ENCODE measurements around the gene FBXO11. TPM values are rescaled to one million over a fixed set of nuclear protein-coding genes. Genes with fewer than 3 reads are reported as not detected.
"Not testable (repeated sequence)": the region's sequence is repeated elsewhere in the genome, so short reads cannot be mapped to it uniquely, and the experiment has no call there.

The FBXO11 gene
- total and polyA plus RNA-seq, 4 experiments from 2014 or later, result 4.7 to 87.3 (median 48.9) TPM

DNA sequence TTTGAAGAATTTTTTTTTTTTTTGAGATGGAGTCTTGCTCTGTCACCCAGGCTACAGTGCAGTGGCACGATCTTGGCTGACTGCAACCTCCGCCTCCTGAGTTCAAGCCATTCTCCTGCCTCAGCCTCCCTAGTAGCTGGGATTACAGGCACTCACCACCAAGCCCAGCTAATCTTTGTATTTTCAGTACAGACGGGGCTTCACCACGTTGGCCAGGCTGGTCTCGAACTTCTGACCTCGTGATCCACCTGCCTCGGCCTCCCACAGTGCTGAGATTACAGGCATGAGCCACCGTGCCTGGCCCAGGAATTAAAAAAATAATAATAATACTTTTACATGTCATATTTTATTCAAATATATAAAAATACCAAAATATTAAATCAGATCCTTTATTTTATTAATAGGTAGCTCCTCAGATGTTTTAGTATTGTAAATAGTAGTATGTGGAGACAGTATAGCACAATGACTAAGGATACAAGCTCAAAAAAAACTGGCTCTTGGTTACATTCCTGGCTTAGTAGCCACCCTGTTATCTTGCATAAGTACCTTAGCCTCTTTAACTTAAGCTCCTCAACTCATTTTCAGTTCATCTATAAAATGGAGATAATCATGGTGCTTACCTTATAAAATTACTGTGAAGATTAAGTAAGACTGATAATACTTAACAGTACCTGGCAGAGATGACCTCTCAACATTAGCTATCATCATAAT lies 53.1 kb downstream of the FBXO11 start:
- H3K9me3 ChIP-seq (ENCODE audit: control insufficient read depth in 1 of 2, low read length in 2 of 2); H3K27ac ChIP-seq (ENCODE audit: low read depth, low read length); intact Hi-C loops (cut with micrococcal nuclease); POLR2A ChIA-PET (ENCODE audit: partially characterized antibody); DNase-seq; H3K36me3 Mint-ChIP-seq; CTCF ChIA-PET (ENCODE audit: partially characterized antibody); H3K27me3 Mint-ChIP-seq; H3K27ac Mint-ChIP-seq; H3K4me3 ChIP-seq (ENCODE audit: low read length in 2 of 2); H3K4me3 Mint-ChIP-seq; H3K36me3 ChIP-seq (ENCODE audit: insufficient read depth, low read length); H3K27me3 ChIP-seq (ENCODE audit: insufficient read depth, low read length); H3K9me3 Mint-ChIP-seq: not testable (repeated sequence)
- peaks cover 40 to 67% (median 55%) of the 10 kb centered on the region in 4 donors for H3K4me1 Mint-ChIP-seq
- H3K4me1 ChIP-seq (ENCODE audit: insufficient read depth, low read length), result peaks cover 24% of the 10 kb centered on the region

- intact Hi-C loops (cut with micrococcal nuclease), result no loop called here
- peak overlapping the region in 2 of 7 donors; percentile 57 to 74 for H3K27ac Mint-ChIP-seq
- no peak for DNase-seq
- no peaks in the 10 kb centered on the region for H3K36me3 ChIP-seq (ENCODE audit: insufficient read depth, low read length)
- peaks cover 30 to 65% (median 43%) of the 10 kb centered on the region in 4 donors for H3K4me1 Mint-ChIP-seq
- peaks cover 5% of the 10 kb centered on the region for H3K4me1 ChIP-seq (ENCODE audit: insufficient read depth, low read length)
- no peaks in the 10 kb centered on the region for H3K27me3 ChIP-seq (ENCODE audit: insufficient read depth, low read length)
- peaks cover 0 to 10% of the 10 kb centered on the region in 2 donors for H3K36me3 Mint-ChIP-seq
- POLR2A ChIA-PET (ENCODE audit: partially characterized antibody), result no interaction called here
- peaks cover 0 to 2% (median 0%) of the 10 kb centered on the region in 8 donors for H3K9me3 Mint-ChIP-seq
- peak overlapping the region in 2 of 8 donors; percentile 16 to 33 for H3K4me3 Mint-ChIP-seq
- CTCF ChIA-PET (ENCODE audit: partially characterized antibody), result interaction anchor here (0.7 to 1.4 kb wide), 3 partner anchors 8 to 11 kb away, joined by 3 read pairs; no protein-coding TSS in a partner anchor
- no peaks in the 10 kb centered on the region for H3K27me3 Mint-ChIP-seq
- no peak overlapping the region for H3K27ac ChIP-seq (ENCODE audit: low read depth, low read length)
- H3K9me3 ChIP-seq (ENCODE audit: control insufficient read depth in 1 of 2, low read length in 2 of 2), result no peaks in the 10 kb centered on the region
- H3K4me3 ChIP-seq (ENCODE audit: low read length in 2 of 2), result no peak overlapping the region
These were observed 56.1 kb downstream of the FBXO11 start for GRCh38 chr2:47850198-47850597.

- H3K27me3 Mint-ChIP-seq, result no peaks in the 10 kb centered on the region
- no peak for DNase-seq
- H3K9me3 Mint-ChIP-seq, result peaks cover 0 to 2% (median 0%) of the 10 kb centered on the region in 8 donors
- peaks cover 0 to 10% of the 10 kb centered on the region in 2 donors for H3K36me3 Mint-ChIP-seq
- H3K9me3 ChIP-seq (ENCODE audit: control insufficient read depth in 1 of 2, low read length in 2 of 2), result no peaks in the 10 kb centered on the region
- H3K4me1 ChIP-seq (ENCODE audit: insufficient read depth, low read length), result peaks cover 9% of the 10 kb centered on the region
- POLR2A ChIA-PET (ENCODE audit: partially characterized antibody), result no interaction called here
- H3K27ac Mint-ChIP-seq, result peak overlapping the region in 1 of 7 donors; percentile 5
- H3K4me1 Mint-ChIP-seq, result peaks cover 31 to 68% (median 45%) of the 10 kb centered on the region in 4 donors
- no peak overlapping the region for H3K4me3 ChIP-seq (ENCODE audit: low read length in 2 of 2)
- intact Hi-C loops (cut with micrococcal nuclease), result no loop called here
- H3K27me3 ChIP-seq (ENCODE audit: insufficient read depth, low read length), result no peaks in the 10 kb centered on the region
- peak overlapping the region in 1 of 8 donors; percentile 10 for H3K4me3 Mint-ChIP-seq
- CTCF ChIA-PET (ENCODE audit: partially characterized antibody), result interaction anchor here (1.4 kb wide), 1 partner anchor 9 kb away, joined by 3 read pairs; no protein-coding TSS in a partner anchor
- no peak overlapping the region for H3K27ac ChIP-seq (ENCODE audit: low read depth, low read length)
- no peaks in the 10 kb centered on the region for H3K36me3 ChIP-seq (ENCODE audit: insufficient read depth, low read length)
These were observed 56.9 kb downstream of the FBXO11 start for GRCh38 chr2:47849368-47849767.

DNA sequence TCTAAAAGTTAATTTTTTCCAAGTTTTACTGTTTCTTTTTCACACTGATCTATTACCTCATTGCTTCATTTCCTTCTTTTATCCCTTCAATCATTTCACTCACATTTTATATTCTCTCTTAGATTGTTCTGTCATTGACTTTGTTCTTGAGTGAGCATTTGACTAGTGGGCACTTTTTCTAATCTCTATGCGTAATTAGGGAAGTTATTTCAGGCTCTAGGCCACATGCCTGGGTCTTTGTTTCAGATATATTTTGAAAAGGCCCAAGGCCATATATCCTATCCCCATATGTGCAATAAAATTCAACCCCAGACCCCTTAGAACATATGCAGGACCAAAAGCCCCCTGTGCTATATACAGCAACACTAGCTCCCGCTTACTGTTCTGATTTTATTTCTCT lies 62.1 kb downstream of the FBXO11 start:
- intact Hi-C loops (cut with micrococcal nuclease), result no loop called here
- Mint-ChIP-seq H3K4me3 (peak overlapping the region in 1 of 8 donors; percentile 8), H3K27ac (peak overlapping the region in 5 of 7 donors; percentile 5 to 52 (median 24)), H3K27me3 (no peaks in the 10 kb centered on the region), H3K9me3 (no peaks in the 10 kb centered on the region), H3K4me1 (peaks cover 18 to 53% (median 29%) of the 10 kb centered on the region in 4 donors), H3K36me3 (peaks cover 4 to 19% of the 10 kb centered on the region in 2 donors)
- no peak overlapping the region for H3K4me3 ChIP-seq (ENCODE audit: low read length in 2 of 2)
- no peak for DNase-seq
- ChIA-PET POLR2A (ENCODE audit: partially characterized antibody) (no interaction called here), CTCF (ENCODE audit: partially characterized antibody) (interaction anchor here (2.9 kb wide), 1 partner anchor 14 kb away, joined by 18 read pairs; no protein-coding TSS in a partner anchor)
- H3K27ac ChIP-seq (ENCODE audit: low read depth, low read length), result no peak overlapping the region
- H3K36me3 ChIP-seq (ENCODE audit: insufficient read depth, low read length), result peaks cover 4% of the 10 kb centered on the region
- no peaks in the 10 kb centered on the region for H3K27me3 ChIP-seq (ENCODE audit: insufficient read depth, low read length)
- H3K4me1 ChIP-seq (ENCODE audit: insufficient read depth, low read length), result peaks cover 12% of the 10 kb centered on the region
- no peaks in the 10 kb centered on the region for H3K9me3 ChIP-seq (ENCODE audit: control insufficient read depth in 1 of 2, low read length in 2 of 2)

DNA sequence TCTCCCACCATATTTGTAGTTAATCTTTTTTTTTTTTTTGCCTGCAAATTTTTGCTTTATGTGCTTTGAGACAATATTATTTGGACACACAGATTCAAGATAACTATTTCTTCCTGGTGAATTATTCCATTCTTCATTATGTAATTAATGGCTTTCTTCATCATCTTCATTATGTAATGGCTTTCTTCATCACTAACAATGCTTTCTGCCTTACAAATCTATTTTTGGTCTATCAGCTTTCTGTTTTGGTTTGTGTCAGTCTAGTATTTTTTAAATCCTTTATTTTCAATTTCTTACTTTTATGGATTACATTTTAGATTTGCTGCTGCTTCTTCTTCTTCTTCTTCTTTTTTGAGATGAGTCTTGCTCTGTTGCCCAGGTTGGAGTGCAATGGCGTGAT lies 62.9 kb downstream of the FBXO11 start:
- H3K4me1 ChIP-seq (ENCODE audit: insufficient read depth, low read length), result peaks cover 12% of the 10 kb centered on the region
- peak overlapping the region in 4 of 7 donors; percentile 8 to 68 (median 24) for H3K27ac Mint-ChIP-seq
- no peaks in the 10 kb centered on the region for H3K27me3 Mint-ChIP-seq
- H3K9me3 ChIP-seq (ENCODE audit: control insufficient read depth in 1 of 2, low read length in 2 of 2), result no peaks in the 10 kb centered on the region
- H3K9me3 Mint-ChIP-seq, result no peaks in the 10 kb centered on the region
- CTCF ChIA-PET (ENCODE audit: partially characterized antibody), result interaction anchor here (1.1 to 1.6 kb wide), 2 partner anchors 12 to 263 kb away, joined by 4 to 5 read pairs; no protein-coding TSS in a partner anchor
- H3K36me3 Mint-ChIP-seq, result peaks cover 12 to 25% of the 10 kb centered on the region in 2 donors
- POLR2A ChIA-PET (ENCODE audit: partially characterized antibody), result interaction anchor here (1.0 kb wide), 1 partner anchor 12 kb away, joined by 3 read pairs; no protein-coding TSS in a partner anchor
- peaks cover 19 to 53% (median 30%) of the 10 kb centered on the region in 4 donors for H3K4me1 Mint-ChIP-seq
- H3K4me3 ChIP-seq (ENCODE audit: low read length in 2 of 2), result no peak overlapping the region
- H3K4me3 Mint-ChIP-seq, result no peak overlapping the region
- H3K27ac ChIP-seq (ENCODE audit: low read depth, low read length), result no peak overlapping the region
- intact Hi-C loops (cut with micrococcal nuclease), result no loop called here
- no peaks in the 10 kb centered on the region for H3K27me3 ChIP-seq (ENCODE audit: insufficient read depth, low read length)
- no peak for DNase-seq
- H3K36me3 ChIP-seq (ENCODE audit: insufficient read depth, low read length), result peaks cover 11% of the 10 kb centered on the region

GRCh38 chr2:47842846-47843245 lies 63.5 kb downstream of the FBXO11 start:
- DNase-seq, result no peak
- H3K4me3 ChIP-seq (ENCODE audit: low read length in 2 of 2), result no peak overlapping the region
- no peaks in the 10 kb centered on the region for H3K9me3 ChIP-seq (ENCODE audit: control insufficient read depth in 1 of 2, low read length in 2 of 2)
- peaks cover 12 to 26% of the 10 kb centered on the region in 2 donors for H3K36me3 Mint-ChIP-seq
- ChIA-PET POLR2A (ENCODE audit: partially characterized antibody) (interaction anchor here (0.7 to 1.1 kb wide), 3 partner anchors 12 to 402 kb away, joined by 3 read pairs; no protein-coding TSS in a partner anchor), CTCF (ENCODE audit: partially characterized antibody) (interaction anchor here (1.0 to 1.6 kb wide), 4 partner anchors 13 to 264 kb away, joined by 4 to 5 read pairs (median 4); no protein-coding TSS in a partner anchor)
- peak overlapping the region in 2 of 7 donors; percentile 54 to 68 for H3K27ac Mint-ChIP-seq
- no peaks in the 10 kb centered on the region for H3K27me3 Mint-ChIP-seq
- intact Hi-C loops (cut with micrococcal nuclease), result no loop called here
- H3K27me3 ChIP-seq (ENCODE audit: insufficient read depth, low read length), result no peaks in the 10 kb centered on the region
- no peak overlapping the region for H3K27ac ChIP-seq (ENCODE audit: low read depth, low read length)
- no peaks in the 10 kb centered on the region for H3K9me3 Mint-ChIP-seq
- H3K4me1 ChIP-seq (ENCODE audit: insufficient read depth, low read length), result peaks cover 12% of the 10 kb centered on the region
- H3K4me1 Mint-ChIP-seq, result peaks cover 17 to 49% (median 28%) of the 10 kb centered on the region in 4 donors
- peaks cover 12% of the 10 kb centered on the region for H3K36me3 ChIP-seq (ENCODE audit: insufficient read depth, low read length)
- H3K4me3 Mint-ChIP-seq, result no peak overlapping the region

DNA sequence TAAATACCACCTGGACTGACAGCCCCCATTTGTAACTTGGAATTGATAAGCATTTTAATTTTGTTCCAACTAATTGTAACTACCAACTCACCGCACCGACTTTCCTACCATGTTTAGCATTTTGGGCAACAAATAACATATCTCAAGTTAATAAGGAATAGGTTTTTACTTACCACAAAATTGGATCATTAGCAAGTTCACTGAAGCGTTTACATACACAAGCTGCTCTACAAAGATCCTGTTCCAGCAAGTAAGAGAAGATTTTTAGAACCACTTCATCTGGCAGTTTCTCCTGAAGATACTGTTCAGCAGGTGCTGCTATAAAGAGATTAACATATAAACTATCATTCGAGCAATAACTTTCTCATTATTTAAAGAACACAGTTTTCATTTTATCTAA lies 67.6 kb downstream of the FBXO11 start:
- ChIA-PET POLR2A (ENCODE audit: partially characterized antibody) (no interaction called here), CTCF (ENCODE audit: partially characterized antibody) (interaction anchor here (1.5 to 2.2 kb wide), 2 partner anchors 11 to 71 kb away, joined by 3 to 6 read pairs; no protein-coding TSS in a partner anchor)
- H3K4me1 Mint-ChIP-seq, result peaks cover 11 to 23% (median 14%) of the 10 kb centered on the region in 4 donors
- no peak overlapping the region for H3K4me3 Mint-ChIP-seq
- Histone ChIP-seq H3K27me3 (ENCODE audit: insufficient read depth, low read length) (no peaks in the 10 kb centered on the region), H3K4me3 (ENCODE audit: low read length in 2 of 2) (no peak overlapping the region), H3K27ac (ENCODE audit: low read depth, low read length) (no peak overlapping the region), H3K9me3 (ENCODE audit: control insufficient read depth in 1 of 2, low read length in 2 of 2) (no peaks in the 10 kb centered on the region), H3K36me3 (ENCODE audit: insufficient read depth, low read length) (peaks cover 38% of the 10 kb centered on the region), H3K4me1 (ENCODE audit: insufficient read depth, low read length) (no peaks in the 10 kb centered on the region)
- no peaks in the 10 kb centered on the region for H3K9me3 Mint-ChIP-seq
- no peak overlapping the region for H3K27ac Mint-ChIP-seq
- H3K27me3 Mint-ChIP-seq, result no peaks in the 10 kb centered on the region
- no peak for DNase-seq
- peaks cover 29 to 55% of the 10 kb centered on the region in 2 donors for H3K36me3 Mint-ChIP-seq
- intact Hi-C loops (cut with micrococcal nuclease), result no loop called here

Measured in CD4-positive, alpha-beta memory T cell (primary cell).